B cell (primary cell): Measurements from ENCODE around the gene TPCN1.

Experiments used
- CTCF ChIP-seq: fragments of 200-600 bp; IDR thresholded peaks from one replicate; pipeline ENCODE4 v1.8.0; 2022; ENCODE audit warnings: antibody characterized with exemption, mild to moderate bottlenecking
- EZH2 ChIP-seq: IDR thresholded peaks from 2 replicates; pipeline ENCODE4 v1.6.1; 2012; ENCODE audit warnings: borderline replicate concordance, low read depth, mild to moderate bottlenecking, moderate library complexity, low read length; ENCODE audit not compliant: insufficient read depth, poor library complexity, severe bottlenecking

GRCh38 chr12:113171543-113171942, 49.7 kb upstream of the TPCN1 start:
- TF ChIP-seq EZH2 = no peak
- no peak for TF ChIP-seq CTCF
